Esophagus (tissue), 2 donors: ENCODE measurements around the gene ATP1A2. TPM values are rescaled to one million over a fixed set of nuclear protein-coding genes. Genes with fewer than 3 reads are reported as not detected.

Experiments used
- H3K27ac ChIP-seq, 2 donors: one replicate each; pipeline ENCODE4 v1.5.1; 2013; ENCODE audit warnings: low read depth in 2 of 2, mild to moderate bottlenecking in 2 of 2, inconsistent platforms in 1 of 2, low read length in 1 of 2, moderate library complexity in 1 of 2
- H3K27me3 ChIP-seq, 2 donors: one replicate each; pipeline ENCODE4 v1.6.1; 2013; ENCODE audit warnings: low read length in 2 of 2, control low read depth in 1 of 2, mild to moderate bottlenecking in 1 of 2; ENCODE audit not compliant: insufficient read depth in 2 of 2, control insufficient read depth in 1 of 2
- H3K36me3 ChIP-seq, 2 donors: one replicate each; pipeline ENCODE4 v1.6.1; 2013; ENCODE audit warnings: low read length in 1 of 2; ENCODE audit not compliant: control insufficient read depth in 2 of 2, insufficient read depth in 2 of 2
- H3K4me1 ChIP-seq, 2 donors: one replicate each; pipeline ENCODE4 v1.6.1; 2013; ENCODE audit warnings: low read length in 1 of 2; ENCODE audit not compliant: control insufficient read depth in 2 of 2, insufficient read depth in 2 of 2
- H3K4me3 ChIP-seq, 2 donors: one replicate each; pipeline ENCODE4 v1.5.1; 2013; ENCODE audit warnings: low read length in 2 of 2, mild to moderate bottlenecking in 2 of 2, low read depth in 1 of 2, moderate library complexity in 1 of 2
- H3K9me3 ChIP-seq, 2 donors: one replicate each; pipeline ENCODE4 v1.6.1; 2013; ENCODE audit warnings: mild to moderate bottlenecking in 2 of 2, low read depth in 1 of 2, low read length in 1 of 2, moderate library complexity in 1 of 2; ENCODE audit not compliant: control insufficient read depth in 2 of 2, insufficient read depth in 1 of 2
- WGBS, 2 donors: extraction: QIAGEN DNeasy Blood & Tissue Kit; methylation state at CpG; one replicate each; pipeline ENCODE4 v1.1.7; 2013; 5-methylcytosine and 5-hydroxymethylcytosine counted together
- polyA plus RNA-seq, 2 donors: library from polyadenylated mRNA; stranded (reverse); fragments of 200-250 nt; gene quantifications; one replicate each; pipeline ENCODE4 v1.2.3, GENCODE V29; 2013
- donor health status: healthy with polysubstance abuse.
- donor health status: Bipolar disorder and iron deficiency.

ATP1A2 gene
- polyA plus RNA-seq, 2 donors = 3.4 to 4.3 TPM

DNA sequence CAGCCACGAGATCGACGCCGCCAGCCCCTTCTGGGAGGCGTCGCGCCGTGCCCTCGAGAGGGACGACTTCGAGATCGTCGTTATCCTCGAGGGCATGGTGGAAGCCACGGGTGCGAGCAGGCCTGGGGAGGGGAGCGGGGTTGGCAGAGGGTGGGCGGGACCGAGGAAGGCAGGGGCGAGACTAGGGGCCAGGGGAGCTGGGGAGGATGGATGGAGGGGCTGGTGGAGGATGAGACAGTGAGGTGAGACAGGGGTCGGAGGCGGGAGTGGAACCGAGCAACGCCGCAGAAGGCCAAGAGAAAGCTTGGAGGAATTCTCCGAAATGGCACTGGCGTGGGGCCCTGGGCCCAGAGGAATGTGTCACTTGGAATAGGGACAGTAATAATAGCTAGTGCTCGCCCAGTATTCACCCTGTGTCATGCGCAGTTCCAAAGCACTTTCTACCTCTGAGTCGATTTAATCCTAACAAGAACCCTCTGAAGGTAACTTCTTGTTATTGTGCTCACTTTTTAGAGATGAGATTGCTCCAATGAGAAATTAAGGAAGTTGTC, 30.7 kb upstream of the ATP1A2 start:
- H3K36me3 ChIP-seq = no peaks in the 10 kb centered on the region
- WGBS, 2 donors = 81 to 86% methylated on average over 30 of the region's 30 CpGs
- peaks cover 0 to 2% of the 10 kb centered on the region in 2 donors for H3K27me3 ChIP-seq
- peaks cover 0 to 6% of the 10 kb centered on the region in 2 donors for H3K4me1 ChIP-seq
- no peaks in the 10 kb centered on the region for H3K9me3 ChIP-seq
- no peak overlapping the region for H3K27ac ChIP-seq
- no peak overlapping the region for H3K4me3 ChIP-seq

DNA sequence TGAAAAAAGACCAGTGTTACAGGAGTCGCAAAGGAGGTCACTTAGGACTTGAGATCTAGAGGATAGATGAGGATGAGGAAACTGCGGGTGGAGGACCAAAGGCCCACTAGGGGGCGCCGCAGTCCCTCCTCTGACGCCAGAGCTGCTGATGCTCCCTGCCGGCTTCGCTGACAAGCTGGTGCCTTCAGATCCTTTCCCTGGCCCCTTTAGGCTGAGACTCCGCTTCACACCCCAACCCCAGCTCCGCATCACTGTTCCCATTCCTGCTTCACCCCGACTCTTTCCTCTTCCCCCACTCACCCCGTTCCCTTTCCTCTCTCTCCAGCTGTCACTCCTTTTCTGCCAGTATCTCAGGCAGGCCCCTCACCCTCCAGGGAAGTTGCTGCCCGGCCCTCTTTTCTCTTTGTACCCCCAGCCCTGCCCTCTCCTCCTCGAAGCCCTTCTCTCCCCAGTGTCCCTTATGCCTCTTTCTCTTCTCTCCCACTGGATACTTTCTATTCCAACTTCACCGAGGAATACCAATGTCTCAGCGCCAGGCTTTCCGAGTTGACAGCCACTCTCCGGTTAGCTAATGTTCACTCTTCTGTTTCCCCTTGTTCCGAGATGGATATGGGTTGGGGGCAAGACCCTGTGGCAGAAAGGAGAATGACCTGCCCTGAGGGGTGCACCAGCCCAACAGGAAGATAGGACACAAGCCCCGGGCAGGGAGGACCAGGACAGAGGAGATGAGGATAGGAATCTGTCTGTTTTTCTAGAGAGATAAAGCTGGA, 29.7 kb upstream of the ATP1A2 start:
- 49 to 58% methylated on average over 19 of the region's 19 CpGs for WGBS, 2 donors

DNA sequence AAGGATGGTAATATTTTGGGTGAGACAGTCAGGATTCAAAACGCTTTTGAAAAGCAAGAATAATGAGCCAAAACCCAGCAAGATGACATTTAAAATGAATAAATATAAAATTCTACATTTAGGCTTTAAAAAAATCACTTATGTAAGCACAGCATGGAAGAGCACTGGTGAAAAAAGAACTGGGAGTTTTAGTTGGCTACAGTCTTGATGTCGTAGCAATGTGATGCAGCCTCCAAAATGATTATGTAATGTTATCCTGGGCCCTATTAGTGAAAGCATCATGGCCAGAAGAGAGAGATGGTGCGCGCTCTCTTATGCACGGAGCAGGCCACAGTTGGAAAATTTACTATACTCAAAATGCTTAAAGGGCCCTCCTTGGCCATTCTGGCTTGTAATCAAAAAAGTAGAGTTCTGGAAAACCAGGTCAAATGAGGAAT, 29.1 kb upstream of the ATP1A2 start:
- H3K4me3 ChIP-seq = no peak overlapping the region
- H3K27me3 ChIP-seq = peaks cover 0 to 2% of the 10 kb centered on the region in 2 donors
- WGBS, 2 donors = 76 to 79% methylated on average over 5 of the region's 5 CpGs
- H3K27ac ChIP-seq = no peak overlapping the region
- no peaks in the 10 kb centered on the region for H3K9me3 ChIP-seq
- peaks cover 0 to 6% of the 10 kb centered on the region in 2 donors for H3K4me1 ChIP-seq
- peaks cover 5% of the 10 kb centered on the region in 2 donors for H3K36me3 ChIP-seq

More for the DNA sequence above, 29.7 kb upstream of the ATP1A2 start:
- Histone ChIP-seq H3K36me3 (peaks cover 0 to 2% of the 10 kb centered on the region in 2 donors), H3K27ac (no peak overlapping the region), H3K4me1 (peaks cover 0 to 6% of the 10 kb centered on the region in 2 donors), H3K27me3 (peaks cover 0 to 2% of the 10 kb centered on the region in 2 donors), H3K4me3 (no peak overlapping the region), H3K9me3 (no peaks in the 10 kb centered on the region)

DNA sequence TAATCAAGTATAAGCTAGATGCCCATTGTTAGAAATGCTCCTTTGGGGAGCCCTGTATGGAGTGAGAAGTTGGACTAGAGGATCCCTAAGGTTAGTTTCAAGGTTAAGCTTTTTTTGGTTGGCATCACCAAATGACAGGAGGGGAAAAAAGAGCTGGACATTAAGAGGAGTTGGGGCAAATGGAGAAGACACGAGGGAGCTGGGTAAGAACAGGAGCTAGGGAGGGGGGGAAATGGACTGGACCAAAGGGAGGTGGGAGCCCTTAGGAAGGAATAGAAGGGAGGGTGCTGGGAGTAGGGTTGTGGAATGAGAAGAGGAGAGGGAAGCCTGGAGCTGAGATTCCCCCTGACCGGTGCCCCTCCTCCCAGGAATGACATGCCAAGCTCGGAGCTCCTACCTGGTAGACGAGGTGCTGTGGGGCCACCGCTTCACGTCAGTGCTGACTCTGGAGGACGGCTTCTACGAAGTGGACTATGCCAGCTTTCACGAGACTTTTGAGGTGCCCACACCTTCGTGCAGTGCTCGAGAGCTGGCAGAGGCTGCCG, 28.4 kb upstream of the ATP1A2 start:
- H3K27me3 ChIP-seq = peaks cover 0 to 2% of the 10 kb centered on the region in 2 donors
- H3K27ac ChIP-seq = no peak overlapping the region
- no peak overlapping the region for H3K4me3 ChIP-seq
- H3K9me3 ChIP-seq = no peaks in the 10 kb centered on the region
- H3K4me1 ChIP-seq = peaks cover 0 to 6% of the 10 kb centered on the region in 2 donors
- WGBS, 2 donors = 89 to 93% methylated on average over 12 of the region's 12 CpGs
- H3K36me3 ChIP-seq = peaks cover 8 to 10% of the 10 kb centered on the region in 2 donors

DNA sequence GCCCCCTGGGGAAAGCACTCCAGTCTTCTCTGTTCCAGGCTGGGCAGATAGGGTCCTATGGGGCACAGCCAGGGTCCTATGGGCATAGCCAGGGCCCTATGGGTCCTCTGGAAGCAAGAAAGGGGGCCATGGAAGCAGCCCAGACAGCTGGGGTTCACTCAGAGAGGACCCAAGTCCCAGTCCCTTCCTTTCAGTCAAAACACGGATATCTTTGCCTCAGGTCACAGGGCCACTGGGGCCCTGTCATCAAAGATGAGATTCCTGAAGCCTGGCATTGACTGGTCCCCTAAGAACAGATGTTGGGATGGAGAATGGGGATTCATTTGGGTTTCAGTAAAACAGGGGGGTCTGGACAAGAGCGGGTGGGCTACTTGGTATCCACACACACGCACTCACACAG, 25.7 kb upstream of the ATP1A2 start:
- H3K27me3 ChIP-seq = no peaks in the 10 kb centered on the region
- no peak overlapping the region for H3K4me3 ChIP-seq
- peaks cover 0 to 2% of the 10 kb centered on the region in 2 donors for H3K4me1 ChIP-seq
- H3K36me3 ChIP-seq = peaks cover 10 to 29% of the 10 kb centered on the region in 2 donors
- no peaks in the 10 kb centered on the region for H3K9me3 ChIP-seq
- 87 to 94% methylated on average over 3 of the region's 3 CpGs for WGBS, 2 donors
- no peak overlapping the region for H3K27ac ChIP-seq

DNA sequence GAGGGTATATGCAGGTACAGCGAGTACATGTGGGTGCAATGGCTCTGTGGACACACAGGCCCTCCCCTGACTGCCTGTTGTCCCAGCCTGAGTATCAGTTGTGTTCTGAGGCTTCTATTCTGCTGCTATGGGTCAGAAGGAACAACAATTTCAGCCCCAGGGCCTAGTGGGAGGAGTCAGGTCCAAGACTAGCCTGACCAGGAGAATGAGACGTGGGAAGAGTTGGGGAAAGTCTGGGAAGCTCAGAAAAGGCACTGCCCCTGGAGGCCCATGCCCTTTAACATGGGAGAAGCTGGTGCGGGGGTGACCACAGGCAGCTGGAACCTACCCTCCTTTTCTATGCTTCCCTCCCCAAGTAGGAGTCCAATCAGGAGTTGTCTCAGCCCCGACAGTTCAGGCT, 24.8 kb upstream of the ATP1A2 start:
- Histone ChIP-seq H3K4me1 (peaks cover 0 to 4% of the 10 kb centered on the region in 2 donors), H3K27ac (no peak overlapping the region), H3K9me3 (no peaks in the 10 kb centered on the region), H3K27me3 (no peaks in the 10 kb centered on the region), H3K36me3 (peaks cover 10 to 33% of the 10 kb centered on the region in 2 donors), H3K4me3 (no peak overlapping the region)
- WGBS, 2 donors = 86 to 92% methylated on average over 4 of the region's 4 CpGs

DNA sequence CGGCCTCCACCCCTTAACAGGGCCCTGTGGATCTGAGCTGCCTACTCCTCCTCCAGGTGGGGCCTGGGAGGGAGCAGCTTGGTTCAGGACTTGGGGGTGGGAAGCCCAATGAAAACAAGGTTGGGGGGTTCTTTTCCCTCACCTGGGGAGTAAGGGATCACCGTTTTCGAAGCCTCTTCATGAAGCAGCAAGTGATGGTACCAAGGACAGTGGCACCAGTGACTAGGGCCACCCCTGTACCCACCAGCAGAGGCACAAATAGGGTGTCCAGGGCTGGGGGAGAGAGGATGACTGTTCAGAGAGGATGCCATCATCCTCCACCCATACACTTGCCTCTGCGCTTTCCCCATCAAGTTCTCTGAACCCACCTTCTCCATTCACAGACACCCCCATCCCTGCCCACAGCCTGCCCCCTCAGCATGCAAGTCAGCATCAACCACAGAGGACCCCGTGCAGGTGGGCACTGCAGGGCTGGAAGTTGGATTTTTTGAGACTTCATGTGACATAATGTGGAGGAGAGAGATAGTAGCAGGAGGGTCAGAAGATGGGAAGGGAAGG, 23.8 kb upstream of the ATP1A2 start:
- Histone ChIP-seq H3K27ac (no peak overlapping the region), H3K27me3 (no peaks in the 10 kb centered on the region), H3K4me3 (no peak overlapping the region), H3K36me3 (peaks cover 10 to 33% of the 10 kb centered on the region in 2 donors), H3K9me3 (no peaks in the 10 kb centered on the region), H3K4me1 (peaks cover under 1 to 7% of the 10 kb centered on the region in 2 donors)
- WGBS, 2 donors = 92 to 93% methylated on average over 5 of the region's 5 CpGs

DNA sequence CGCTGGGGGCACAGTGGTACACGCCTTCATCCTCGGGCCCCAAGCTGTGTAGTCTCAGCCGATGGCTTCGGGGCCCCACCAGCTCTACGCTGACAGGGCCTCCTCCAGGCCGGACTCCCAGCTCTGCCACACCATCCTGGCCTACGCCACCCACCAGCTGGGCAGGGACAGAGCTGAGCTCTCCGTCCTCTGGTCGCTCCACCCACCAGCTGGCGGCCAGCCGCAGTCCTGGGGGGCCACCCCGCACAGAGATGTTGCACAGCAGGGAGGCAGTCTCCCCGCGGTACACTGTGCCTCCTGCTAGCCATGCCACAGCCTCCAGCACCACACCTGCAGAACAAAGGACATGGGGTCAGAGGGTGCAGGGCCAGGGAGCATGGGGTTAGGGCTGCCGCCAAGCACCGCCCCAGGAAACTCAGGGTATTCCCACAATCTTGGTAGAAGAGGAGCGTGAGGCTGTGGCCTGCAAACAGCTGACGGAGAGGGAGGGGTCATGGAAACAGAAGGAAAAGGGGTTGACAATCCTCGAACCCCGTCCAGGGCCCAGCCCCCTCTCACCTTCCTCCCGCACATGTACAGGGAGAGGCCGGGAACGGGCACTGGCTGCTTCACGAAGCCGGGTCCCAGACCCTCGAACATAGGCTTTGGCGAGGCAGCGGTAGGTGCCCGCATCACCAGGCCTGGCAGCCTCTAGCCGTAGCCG, 23.0 kb upstream of the ATP1A2 start:
- Histone ChIP-seq H3K27me3 (no peaks in the 10 kb centered on the region), H3K4me1 (peaks cover 8 to 15% of the 10 kb centered on the region in 2 donors), H3K9me3 (no peaks in the 10 kb centered on the region), H3K27ac (no peak overlapping the region), H3K36me3 (peaks cover 10 to 33% of the 10 kb centered on the region in 2 donors), H3K4me3 (no peak overlapping the region)
- 92 to 94% methylated on average over 32 of the region's 32 CpGs for WGBS, 2 donors

DNA sequence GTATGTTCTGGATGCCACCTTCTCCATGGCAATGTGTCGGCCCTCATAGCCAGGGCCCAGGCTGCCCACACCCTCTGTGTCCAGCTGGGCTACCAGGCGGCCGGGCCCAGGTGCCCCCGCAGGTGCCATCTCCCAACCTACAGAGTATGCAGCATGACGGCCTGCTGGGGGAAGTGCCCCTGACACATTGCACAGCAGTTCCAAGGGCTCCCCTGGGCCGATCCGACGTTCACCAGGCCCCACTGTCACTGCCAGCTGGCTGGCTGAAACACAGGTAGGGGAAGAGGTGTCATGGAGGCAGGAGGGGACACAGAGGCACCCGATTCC, 22.5 kb upstream of the ATP1A2 start:
- Histone ChIP-seq H3K36me3 (peaks cover 10 to 33% of the 10 kb centered on the region in 2 donors), H3K4me1 (peaks cover 10 to 20% of the 10 kb centered on the region in 2 donors), H3K4me3 (no peak overlapping the region), H3K27me3 (no peaks in the 10 kb centered on the region), H3K9me3 (no peaks in the 10 kb centered on the region), H3K27ac (no peak overlapping the region)
- WGBS, 2 donors = 82 to 85% methylated on average over 9 of the region's 9 CpGs
